ENCODE results near the gene ZNF569. TPM values are rescaled to one million over a fixed set of nuclear protein-coding genes. Genes with fewer than 3 reads are reported as not detected.
"Not testable (repeated sequence)": the region's sequence is repeated elsewhere in the genome, so short reads cannot be mapped to it uniquely, and the experiment has no call there.

ZNF569 gene
- total and polyA plus RNA-seq, 2 of the 13 experiments (the other 11 are each of a cell fraction or from before 2014, with no cell fraction given) = 1.4 to 5.7 TPM

DNA sequence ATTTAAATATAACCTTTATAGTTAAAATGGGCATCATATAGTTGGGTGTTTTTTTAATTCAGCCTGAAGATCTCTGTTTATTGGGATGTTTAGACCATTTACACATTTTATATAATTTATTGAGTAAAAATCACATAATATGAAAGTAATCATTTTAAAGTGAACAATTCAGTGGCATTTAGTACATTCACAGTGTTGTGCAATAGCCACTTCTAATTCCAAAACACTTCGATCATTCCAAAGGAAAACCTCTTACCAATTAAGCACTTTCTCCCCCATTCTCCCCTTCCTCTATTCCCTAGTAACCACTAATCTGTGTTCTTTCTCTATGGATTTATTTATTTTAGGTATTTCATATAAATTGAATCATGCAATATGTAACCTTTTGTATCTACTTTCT, 66.2 kb downstream of the ZNF569 start:
- no peak overlapping the region for H3K4me3 ChIP-seq (replicated peaks in 1 of 3; ENCODE audit: insufficient read depth in 1 of 3, low read depth in 2 of 3, low read length in 3 of 3)
- no peaks in the 10 kb centered on the region for H3K79me2 ChIP-seq (ENCODE audit: insufficient read depth, low read length)
- 0% methylated on average over 1 of the region's 1 CpG for WGBS (ENCODE audit: low lambda C conversion rate)
- peak; percentile 16; the same call in 1 of the 2 replicates for TF ChIP-seq CEBPB (IDR thresholded peaks at IDR 0.05; ENCODE audit: borderline replicate concordance, low read depth, low read length)
- TF ChIP-seq, protein P1, sequence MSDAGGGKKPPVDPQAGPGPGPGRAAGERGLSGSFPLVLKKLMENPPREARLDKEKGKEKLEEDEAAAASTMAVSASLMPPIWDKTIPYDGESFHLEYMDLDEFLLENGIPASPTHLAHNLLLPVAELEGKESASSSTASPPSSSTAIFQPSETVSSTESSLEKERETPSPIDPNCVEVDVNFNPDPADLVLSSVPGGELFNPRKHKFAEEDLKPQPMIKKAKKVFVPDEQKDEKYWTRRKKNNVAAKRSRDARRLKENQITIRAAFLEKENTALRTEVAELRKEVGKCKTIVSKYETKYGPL (CRISPR knock-in tag; IDR thresholded peaks at IDR 0.05) = no peak
- H3K27me3 ChIP-seq (ENCODE audit: control insufficient read depth in 1 of 2, insufficient read depth in 2 of 2, low read length in 2 of 2) = no peaks in the 10 kb centered on the region; a peak in 1 of 5 replicates
- ChIA-PET CTCF (ENCODE audit: low intra/inter-chr PET ratio, low total read pairs) (no interaction called here), POLR2A (no interaction called here)
- H2AFZ ChIP-seq (ENCODE audit: low read length) = no peak overlapping the region
- H3K27ac ChIP-seq (ENCODE audit: extremely low read length, insufficient read depth, low read length) = no peak overlapping the region
- H3K4me1 ChIP-seq (ENCODE audit: insufficient read depth, low read length) = no peaks in the 10 kb centered on the region
- peaks cover 89% of the 10 kb centered on the region for H3K9me3 ChIP-seq (ENCODE audit: low read length)
- in situ Hi-C loops (cut with HindIII; ENCODE audit: extremely low pct_ligation_motif_present, low pct_unique_long_range_greater_than_20kb) (no loop called here), intact Hi-C loops (cut with micrococcal nuclease; ENCODE audit: unreplicated experiment) (no loop called here)
- H4K20me1 ChIP-seq (ENCODE audit: insufficient read depth, low read length) = no peaks in the 10 kb centered on the region
- DNase-seq (ENCODE audit: low spot score) = no peak
- no TSS peak for BruUV-seq (replicated peaks)
- no peak for FAIRE-seq
- H3K4me2 ChIP-seq (ENCODE audit: low read depth, low read length) = no peak overlapping the region
- H3K9ac ChIP-seq (ENCODE audit: insufficient read depth, low read depth, low read length) = no peak overlapping the region
- ATAC-seq = no peak
- H3K36me3 ChIP-seq (replicated peaks in 1 of 2; ENCODE audit: control insufficient read depth in 1 of 2, insufficient read depth in 2 of 2, low read length in 2 of 2) = no peaks in the 10 kb centered on the region

- BruUV-seq (replicated peaks); H3K27me3 ChIP-seq (ENCODE audit: control insufficient read depth in 1 of 2, insufficient read depth in 2 of 2, low read length in 2 of 2); H3K4me3 ChIP-seq (replicated peaks in 1 of 3; ENCODE audit: insufficient read depth in 1 of 3, low read depth in 2 of 3, low read length in 3 of 3); intact Hi-C loops (cut with micrococcal nuclease; ENCODE audit: unreplicated experiment); FAIRE-seq; ATAC-seq; DNase-seq (ENCODE audit: low spot score); H4K20me1 ChIP-seq (ENCODE audit: insufficient read depth, low read length); H2AFZ ChIP-seq (ENCODE audit: low read length); H3K9ac ChIP-seq (ENCODE audit: insufficient read depth, low read depth, low read length); in situ Hi-C loops (cut with HindIII; ENCODE audit: extremely low pct_ligation_motif_present, low pct_unique_long_range_greater_than_20kb); CTCF ChIA-PET (ENCODE audit: low intra/inter-chr PET ratio, low total read pairs); H3K4me1 ChIP-seq (ENCODE audit: insufficient read depth, low read length); H3K4me2 ChIP-seq (ENCODE audit: low read depth, low read length); H3K27ac ChIP-seq (ENCODE audit: extremely low read length, insufficient read depth, low read length); H3K79me2 ChIP-seq (ENCODE audit: insufficient read depth, low read length); POLR2A ChIA-PET: not testable (repeated sequence)
- peaks cover 90% of the 10 kb centered on the region for H3K9me3 ChIP-seq (ENCODE audit: low read length)
- 98% methylated on average over 6 of the region's 6 CpGs for WGBS (ENCODE audit: low lambda C conversion rate)
- H3K36me3 ChIP-seq (replicated peaks in 1 of 2; ENCODE audit: control insufficient read depth in 1 of 2, insufficient read depth in 2 of 2, low read length in 2 of 2) = peaks cover 0 to 12% of the 10 kb centered on the region in 2 experiments; a peak in 1 of 5 replicates
Measured at GRCh38 chr19:37391399-37391798, 75.8 kb downstream of the ZNF569 start.

Data from HepG2 (cell line).